DND-41 (cell line): Measurements from ENCODE around the gene PLD2.
A peak's percentile ranks its signal among the peaks of the same experiment; 100 is the strongest.

Experiments used
- ATAC-seq: fragments of 200-7000 bp; cut with Tn5 transposase; 3 replicates; pipeline ENCODE4 v1.9.1; 2021; ENCODE audit warnings: low read depth; ENCODE audit not compliant: insufficient read depth
- DNase-seq: peaks from one replicate; pipeline ENCODE4 v3.0.0-alpha.2; 2020
- H2AFZ ChIP-seq: 2 replicates; pipeline ENCODE4 v1.6.0; 2012; ENCODE audit warnings: low read depth, low read length
- H3K27ac ChIP-seq: 2 replicates; pipeline ENCODE4 v1.5.1; 2012; ENCODE audit warnings: low read length, inconsistent platforms
- H3K27me3 ChIP-seq: fragments of 200-600 bp; sonication (generic); 2 replicates; pipeline ENCODE4 v1.6.0; 2012; ENCODE audit warnings: low read length, mild to moderate bottlenecking, inconsistent platforms; ENCODE audit not compliant: insufficient read depth, poor library complexity
- H3K36me3 ChIP-seq: 2 replicates; pipeline ENCODE4 v1.5.1; 2012; ENCODE audit warnings: low read length, inconsistent platforms; ENCODE audit not compliant: insufficient read depth
- H3K4me1 ChIP-seq: 2 replicates; pipeline ENCODE4 v1.5.1; 2012; ENCODE audit warnings: mild to moderate bottlenecking, low read length; ENCODE audit not compliant: insufficient read depth
- H3K4me2 ChIP-seq: 2 replicates; pipeline ENCODE4 v1.6.0; 2012; ENCODE audit warnings: mild to moderate bottlenecking, moderate library complexity, low read length, inconsistent platforms; ENCODE audit not compliant: insufficient read depth
- H3K4me3 ChIP-seq, 2 experiments: fragments of 200-600 bp in 1 of 2; shearing (Covaris generic) in 1 of 2; 2 replicates each; pipeline ENCODE4 v1.5.1; 2012 to 2016; ENCODE audit warnings: inconsistent platforms in 2 of 2, low read length in 2 of 2, mild to moderate bottlenecking in 2 of 2, low read depth in 1 of 2, moderate library complexity in 1 of 2
- H3K79me2 ChIP-seq: 2 replicates; pipeline ENCODE4 v1.6.0; 2012; ENCODE audit warnings: low read length, inconsistent platforms; ENCODE audit not compliant: insufficient read depth
- H3K9ac ChIP-seq: 2 replicates; pipeline ENCODE4 v1.6.0; 2012; ENCODE audit warnings: low read depth, mild to moderate bottlenecking, inconsistent platforms, low read length, moderate library complexity
- H3K9me3 ChIP-seq: 2 replicates; pipeline ENCODE4 v1.5.1; 2012; ENCODE audit warnings: low read length, moderate library complexity, mild to moderate bottlenecking, inconsistent platforms; ENCODE audit not compliant: insufficient read depth, severe bottlenecking
- H4K20me1 ChIP-seq: 2 replicates; pipeline ENCODE4 v1.6.0; 2012; ENCODE audit warnings: low read length; ENCODE audit not compliant: insufficient read depth
- CTCF ChIP-seq: IDR thresholded peaks from 2 replicates; pipeline ENCODE4 v1.5.1; 2012; ENCODE audit warnings: borderline replicate concordance, low read length, moderate library complexity, mild to moderate bottlenecking; ENCODE audit not compliant: poor library complexity, severe bottlenecking; ENCODE audit errors: extremely low read depth
- EZH2 ChIP-seq: IDR thresholded peaks from 3 replicates; pipeline ENCODE4 v1.6.1; 2012; ENCODE audit warnings: borderline replicate concordance, low read depth, mild to moderate bottlenecking, moderate library complexity, low read length, inconsistent platforms; ENCODE audit not compliant: severe bottlenecking

PLD2 gene

GRCh38 chr17:4806777-4807604 is at the start of gene PLD2:
PLD2 (plus strand) TSS chr17:4807152; CDS start chr17:4807773, 621 bp downstream.
- Histone ChIP-seq H3K9me3 (no peaks in the 10 kb centered on the region), H3K27ac (peak within 1 kb of the TSS; percentile 44; the same call in 1 of the 2 replicates), H4K20me1 (no peaks in the 10 kb centered on the region), H3K4me1 (peaks cover 19% of the 10 kb centered on the region), H3K4me3 (peak within 1 kb of the TSS; percentile 63 to 81), H3K27me3 (no peaks in the 10 kb centered on the region), H3K4me2 (peak within 1 kb of the TSS; percentile 97), H3K79me2 (no peaks in the 10 kb centered on the region), H3K9ac (peak within 1 kb of the TSS; percentile 79), H2AFZ (peak within 1 kb of the TSS; percentile 79), H3K36me3 (no peaks in the 10 kb centered on the region; the same call in 1 of the 2 replicates)
- TF ChIP-seq EZH2 (no peak), CTCF (no peak)
- ATAC-seq (peak; percentile 97), DNase-seq (peak; percentile 89)

GRCh38 chr17:4759776-4760236 is 47.1 kb upstream of the PLD2 start:
- Histone ChIP-seq H3K4me1 (no peaks in the 10 kb centered on the region), H3K4me2 (no peak overlapping the region), H3K9me3 (no peaks in the 10 kb centered on the region), H3K9ac (no peak overlapping the region), H3K4me3 (no peak overlapping the region), H3K27ac (no peak overlapping the region), H3K27me3 (no peaks in the 10 kb centered on the region), H3K36me3 (no peaks in the 10 kb centered on the region), H4K20me1 (no peaks in the 10 kb centered on the region), H2AFZ (no peak overlapping the region), H3K79me2 (no peaks in the 10 kb centered on the region)
- ATAC-seq (no peak), DNase-seq (no peak)
- TF ChIP-seq CTCF, result no peak
- no peak for TF ChIP-seq EZH2

- Histone ChIP-seq H3K36me3 (no peaks in the 10 kb centered on the region), H2AFZ (no peak overlapping the region), H3K9ac (no peak overlapping the region), H3K79me2 (no peaks in the 10 kb centered on the region), H3K27me3 (no peaks in the 10 kb centered on the region), H3K4me1 (no peaks in the 10 kb centered on the region), H4K20me1 (no peaks in the 10 kb centered on the region), H3K9me3 (no peaks in the 10 kb centered on the region), H3K4me3 (no peak overlapping the region), H3K4me2 (no peak overlapping the region), H3K27ac (no peak overlapping the region)
- TF ChIP-seq EZH2 (no peak), CTCF (no peak)
- DNase-seq (no peak), ATAC-seq (no peak)
These were observed 42.4 kb upstream of the PLD2 start for GRCh38 chr17:4764595-4764994.
